Measurements from ENCODE around the gene FOXA1. TPM values are rescaled to one million over a fixed set of nuclear protein-coding genes. Genes with fewer than 3 reads are reported as not detected.

FOXA1 gene
- total and polyA plus RNA-seq, 12 donors: not detected

GRCh38 chr14:37608649-37609048 is 13.6 kb upstream of the FOXA1 start:
- 74 to 84% methylated on average over 3 of the region's 3 CpGs for WGBS, 2 donors
- peaks cover 0 to 18% (median 2%) of the 10 kb centered on the region in 11 donors for H3K9me3 ChIP-seq
- no peak overlapping the region for H3K27ac ChIP-seq
- no peaks in the 10 kb centered on the region for H3K4me1 ChIP-seq
- H3K4me3 ChIP-seq: no peak overlapping the region
- ATAC-seq: no peak
- intact Hi-C loops (cut with DNase I): no loop called here
- TF ChIP-seq CTCF (IDR thresholded peaks at IDR 0.05): no peak
- no peaks in the 10 kb centered on the region for H3K36me3 ChIP-seq
- no peak for DNase-seq
- H3K27me3 ChIP-seq: peaks cover 0 to 99% (median 79%) of the 10 kb centered on the region in 7 donors

GRCh38 chr14:37606678-37607077 is 11.6 kb upstream of the FOXA1 start:
- ATAC-seq (no peak), DNase-seq (no peak)
- TF ChIP-seq CTCF (IDR thresholded peaks at IDR 0.05): no peak
- Histone ChIP-seq H3K4me3 (no peak overlapping the region), H3K4me1 (no peaks in the 10 kb centered on the region), H3K9me3 (no peaks in the 10 kb centered on the region), H3K36me3 (no peaks in the 10 kb centered on the region), H3K27me3 (peaks cover 8 to 99% (median 85%) of the 10 kb centered on the region in 7 donors), H3K27ac (no peak overlapping the region)
- intact Hi-C loops (cut with DNase I): no loop called here

GRCh38 chr14:37603688-37604251 is 8.7 kb upstream of the FOXA1 start:
- intact Hi-C loops (cut with DNase I): no loop called here
- ATAC-seq (no peak), DNase-seq (no peak)
- peaks cover 0 to 16% (median 12%) of the 10 kb centered on the region in 9 donors for H3K4me1 ChIP-seq
- TF ChIP-seq CTCF (IDR thresholded peaks at IDR 0.05): no peak
- 60 to 66% methylated on average over 9 of the region's 9 CpGs for WGBS, 2 donors
- H3K9me3 ChIP-seq: no peaks in the 10 kb centered on the region
- H3K36me3 ChIP-seq: no peaks in the 10 kb centered on the region
- H3K4me3 ChIP-seq: no peak overlapping the region
- peaks cover 25 to 99% (median 91%) of the 10 kb centered on the region in 7 donors for H3K27me3 ChIP-seq
- no peak overlapping the region for H3K27ac ChIP-seq

- Histone ChIP-seq H3K27ac (no peak overlapping the region), H3K4me1 (peaks cover 0 to 25% (median 20%) of the 10 kb centered on the region in 9 donors), H3K27me3 (peaks cover 35 to 99% (median 94%) of the 10 kb centered on the region in 7 donors), H3K9me3 (no peaks in the 10 kb centered on the region), H3K36me3 (no peaks in the 10 kb centered on the region), H3K4me3 (no peak overlapping the region)
- intact Hi-C loops (cut with DNase I): no loop called here
- ATAC-seq: no peak
- no peak for TF ChIP-seq CTCF (IDR thresholded peaks at IDR 0.05)
- 10 to 14% methylated on average over 24 of the region's 24 CpGs for WGBS, 2 donors
- no peak for DNase-seq
These were observed 7.8 kb upstream of the FOXA1 start for GRCh38 chr14:37602605-37603453.

Data from heart right ventricle (tissue), 16 donors.